GM19438 (cell line): ENCODE measurements around the gene ASB13.

Experiments used
- ATAC-seq: cut with Tn5 transposase; IDR thresholded peaks from one replicate; pipeline ENCODE4 v1.9.1; 2021; ENCODE audit warnings: low read depth; ENCODE audit not compliant: unreplicated experiment

Gene ASB13

GRCh38 chr10:5609952-5610616 lies 56.3 kb downstream of the ASB13 start:
- ATAC-seq: no peak

- ATAC-seq: no peak
Measured at GRCh38 chr10:5608608-5609220, 57.7 kb downstream of the ASB13 start.

- no peak for ATAC-seq
Measured at GRCh38 chr10:5607594-5607993, 58.8 kb downstream of the ASB13 start.

GRCh38 chr10:5606864-5607263 lies 59.5 kb downstream of the ASB13 start:
- no peak for ATAC-seq

GRCh38 chr10:5606321-5606720 lies 60.1 kb downstream of the ASB13 start:
- no peak for ATAC-seq

- ATAC-seq: no peak
Measured at GRCh38 chr10:5604961-5605360, 61.4 kb downstream of the ASB13 start.

GRCh38 chr10:5604236-5604925 lies 62.0 kb downstream of the ASB13 start:
- ATAC-seq: no peak

GRCh38 chr10:5603848-5604170 lies 62.6 kb downstream of the ASB13 start:
- ATAC-seq: no peak

- ATAC-seq: no peak
Measured at GRCh38 chr10:5603091-5603847, 63.1 kb downstream of the ASB13 start.

GRCh38 chr10:5601826-5602495 lies 64.4 kb downstream of the ASB13 start:
- no peak for ATAC-seq

- ATAC-seq: no peak
Measured at GRCh38 chr10:5600908-5601307, 65.5 kb downstream of the ASB13 start.

GRCh38 chr10:5599613-5600520 lies 66.5 kb downstream of the ASB13 start:
- ATAC-seq: no peak

GRCh38 chr10:5598085-5598690 lies 68.2 kb downstream of the ASB13 start:
- no peak for ATAC-seq

- ATAC-seq: no peak
Measured at GRCh38 chr10:5596611-5597341, 69.6 kb downstream of the ASB13 start.

- no peak for ATAC-seq
Measured at GRCh38 chr10:5595994-5596471, 70.4 kb downstream of the ASB13 start.

- no peak for ATAC-seq
Measured at GRCh38 chr10:5595591-5595990, 70.8 kb downstream of the ASB13 start.

- ATAC-seq: no peak
Measured at GRCh38 chr10:5595095-5595494, 71.3 kb downstream of the ASB13 start.

- ATAC-seq: no peak
Measured at GRCh38 chr10:5594271-5595049, 71.9 kb downstream of the ASB13 start.
